ENCODE results near the gene ARL6IP4. TPM values are rescaled to one million over a fixed set of nuclear protein-coding genes. Genes with fewer than 3 reads are reported as not detected.
A peak's percentile ranks its signal among the peaks of the same experiment; 100 is the strongest.

The ARL6IP4 gene
- total and polyA plus RNA-seq, 5 donors: 158 to 299 (median 170) TPM

DNA sequence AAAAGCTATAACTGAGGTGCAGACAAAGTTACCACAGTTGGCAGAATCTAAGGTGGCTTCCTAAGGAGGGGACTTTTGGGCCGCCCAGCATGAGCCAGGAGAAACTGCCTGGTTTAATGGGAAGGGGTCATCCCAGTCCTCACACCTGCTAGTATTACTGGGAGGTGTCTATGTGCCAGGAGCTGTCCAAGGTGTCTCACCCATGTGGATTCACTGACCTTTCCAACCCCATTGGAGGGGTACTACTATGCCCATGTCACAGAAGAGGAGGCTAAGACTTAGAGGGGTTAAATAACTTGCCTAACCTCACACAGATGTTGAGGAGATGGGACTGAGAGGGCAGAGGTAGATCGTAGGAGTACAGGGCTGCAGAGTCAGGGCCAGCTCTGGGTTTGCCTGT lies 24.4 kb upstream of the ARL6IP4 start:
- Histone ChIP-seq H3K4me1 (ENCODE audit: control insufficient read depth, insufficient read depth, low read length) (no peaks in the 10 kb centered on the region), H3K4me3 (ENCODE audit: low read length) (no peak overlapping the region), H3K9me3 (ENCODE audit: control insufficient read depth, low read length) (no peaks in the 10 kb centered on the region), H3K27me3 (ENCODE audit: control insufficient read depth, insufficient read depth) (no peaks in the 10 kb centered on the region), H3K27ac (ENCODE audit: low read length) (no peak overlapping the region)
- WGBS: 82% methylated on average over 2 of the region's 2 CpGs
- DNase-seq: peak in 1 of 3 donors; percentile 10
- no peak for ATAC-seq
- intact Hi-C loops (cut with DNase I): loop anchor here in 1 of 4 donors (10.0 kb wide), 1 partner anchor 161 kb away; no protein-coding TSS in a partner anchor

DNA sequence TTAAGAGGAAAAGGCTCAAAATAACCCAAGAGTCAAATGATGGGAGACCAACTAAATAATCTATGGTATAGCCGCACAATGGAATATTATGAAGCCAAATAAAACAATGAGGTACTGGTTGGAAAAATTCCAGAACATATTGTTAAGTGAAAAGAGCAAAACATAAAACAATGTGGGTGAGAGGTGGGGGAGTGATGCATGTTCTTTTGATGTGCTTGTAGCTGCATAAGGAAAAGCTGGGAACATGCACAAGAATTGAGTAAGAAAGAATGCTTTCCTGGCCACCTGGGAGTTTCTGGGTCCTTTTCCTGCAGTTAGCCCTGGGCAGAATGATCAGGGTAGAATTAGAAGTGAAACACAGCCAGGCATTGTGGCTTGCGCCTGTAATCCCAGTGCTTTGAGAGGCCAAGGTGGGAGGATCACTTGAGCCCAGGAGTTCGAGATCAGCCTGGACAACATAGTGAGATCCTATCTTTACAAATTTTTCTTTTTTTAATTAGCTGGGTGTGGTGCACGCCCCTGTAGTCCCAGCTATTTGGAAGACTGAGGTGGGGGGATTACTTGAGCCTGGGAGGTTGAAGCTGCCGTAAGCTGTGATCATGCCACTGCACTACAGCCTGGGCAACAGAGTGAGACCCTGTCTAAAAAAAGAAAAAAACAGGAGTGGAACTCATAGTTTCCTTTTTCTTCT lies 22.1 kb upstream of the ARL6IP4 start:
- intact Hi-C loops (cut with DNase I): loop anchor here in 1 of 4 donors (10.0 kb wide), 1 partner anchor 164 kb away; no protein-coding TSS in a partner anchor
- DNase-seq (peak in 1 of 3 donors; percentile 26), ATAC-seq (peak in 1 of 2 donors; percentile 25)
- Histone ChIP-seq H3K9me3 (ENCODE audit: control insufficient read depth, low read length) (no peaks in the 10 kb centered on the region), H3K27ac (ENCODE audit: low read length) (no peak overlapping the region), H3K4me1 (ENCODE audit: control insufficient read depth, insufficient read depth, low read length) (no peaks in the 10 kb centered on the region), H3K27me3 (ENCODE audit: control insufficient read depth, insufficient read depth) (no peaks in the 10 kb centered on the region), H3K4me3 (ENCODE audit: low read length) (no peak overlapping the region)
- WGBS: 74% methylated on average over 5 of the region's 5 CpGs

DNA sequence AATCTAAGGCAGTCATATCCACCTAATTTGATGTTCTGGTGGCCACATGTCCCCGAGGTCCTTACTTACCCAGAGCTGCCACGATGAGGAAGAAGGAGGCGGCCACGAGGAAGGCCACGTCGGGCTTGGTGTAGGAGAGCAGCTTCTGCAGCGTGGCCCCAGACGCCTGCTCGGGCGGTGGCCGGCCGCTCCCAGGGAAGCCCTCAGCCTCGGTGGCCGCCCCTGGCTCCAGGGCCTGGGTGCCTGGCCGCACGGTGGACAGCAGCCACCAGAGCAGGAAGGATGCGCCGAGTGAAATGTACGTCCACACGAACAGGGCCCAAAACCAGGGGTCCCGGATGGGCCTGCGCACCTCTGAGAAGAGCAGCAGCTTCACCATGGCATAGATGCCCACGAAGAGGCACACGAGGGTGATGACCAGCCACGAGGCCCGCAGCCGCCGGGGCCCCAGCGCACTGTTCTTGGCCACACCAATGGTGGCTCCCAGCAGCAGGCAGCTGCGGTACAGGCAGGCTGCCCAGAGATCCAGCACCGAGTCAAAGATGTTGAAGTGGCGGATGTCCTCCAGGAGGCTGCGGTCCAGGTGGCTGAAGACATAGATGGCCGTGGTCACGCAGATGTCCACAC lies 20.8 kb upstream of the ARL6IP4 start:
- 94% methylated on average over 35 of the region's 35 CpGs for WGBS

GRCh38 chr12:122960193-122960569 lies 20.3 kb upstream of the ARL6IP4 start:
- WGBS: 98% methylated on average over 8 of the region's 8 CpGs
- no peak for ATAC-seq
- H3K9me3 ChIP-seq (ENCODE audit: control insufficient read depth, low read length): no peaks in the 10 kb centered on the region
- H3K27me3 ChIP-seq (ENCODE audit: control insufficient read depth, insufficient read depth): no peaks in the 10 kb centered on the region
- intact Hi-C loops (cut with DNase I): no loop called here
- no peaks in the 10 kb centered on the region for H3K4me1 ChIP-seq (ENCODE audit: control insufficient read depth, insufficient read depth, low read length)
- H3K27ac ChIP-seq (ENCODE audit: low read length): no peak overlapping the region
- peak in 1 of 3 donors; percentile 30 for DNase-seq
- no peak overlapping the region for H3K4me3 ChIP-seq (ENCODE audit: low read length)

More for the DNA sequence above, 20.8 kb upstream of the ARL6IP4 start:
- Histone ChIP-seq H3K27ac (ENCODE audit: low read length) (no peak overlapping the region), H3K4me3 (ENCODE audit: low read length) (no peak overlapping the region), H3K9me3 (ENCODE audit: control insufficient read depth, low read length) (no peaks in the 10 kb centered on the region), H3K4me1 (ENCODE audit: control insufficient read depth, insufficient read depth, low read length) (no peaks in the 10 kb centered on the region), H3K27me3 (ENCODE audit: control insufficient read depth, insufficient read depth) (no peaks in the 10 kb centered on the region)
- ATAC-seq (no peak), DNase-seq (peak in 1 of 3 donors; percentile 51)
- intact Hi-C loops (cut with DNase I): loop anchor here in 1 of 4 donors (10.0 kb wide), 1 partner anchor 165 kb away; no protein-coding TSS in a partner anchor

DNA sequence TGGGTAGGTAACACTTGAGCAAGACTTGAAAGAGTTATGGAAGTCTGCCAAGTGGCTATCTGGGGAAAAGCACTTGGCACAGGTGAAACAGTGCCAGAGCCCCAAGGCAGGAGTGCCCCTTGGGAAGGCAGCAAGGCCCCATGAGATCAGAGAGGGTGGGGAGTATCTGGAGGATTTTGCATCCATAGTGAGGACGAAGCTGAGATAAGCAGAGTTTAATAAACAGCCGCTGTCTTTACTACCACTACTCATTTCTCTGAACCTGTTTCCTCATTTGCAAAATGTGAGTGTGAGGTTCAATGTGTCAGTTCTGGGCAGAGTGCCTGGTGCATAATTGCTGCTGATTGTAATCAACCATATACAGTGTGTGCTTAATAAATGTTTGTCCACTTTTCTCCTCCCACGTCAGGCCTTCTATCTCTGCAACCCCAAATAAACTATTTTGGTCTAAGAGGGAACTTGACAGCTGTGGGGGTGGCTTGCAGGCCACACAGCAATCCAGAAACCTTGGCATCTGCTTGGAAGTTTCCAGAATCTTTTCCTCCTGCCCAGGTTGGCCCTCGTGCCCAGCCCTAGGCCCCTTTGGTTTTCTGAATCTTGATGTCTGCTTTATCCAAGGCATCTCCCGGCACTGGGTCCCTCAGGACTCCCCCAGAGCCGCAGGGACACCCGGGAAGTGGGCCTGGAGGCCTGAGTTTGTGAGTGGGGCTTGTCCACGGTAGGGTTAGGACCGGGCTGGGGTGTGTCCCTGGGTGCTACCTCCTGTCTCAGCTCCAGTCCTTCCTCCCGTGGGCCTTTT lies 18.8 kb upstream of the ARL6IP4 start:
- H3K9me3 ChIP-seq (ENCODE audit: control insufficient read depth, low read length): no peaks in the 10 kb centered on the region
- ATAC-seq (no peak), DNase-seq (no peak)
- no peaks in the 10 kb centered on the region for H3K27me3 ChIP-seq (ENCODE audit: control insufficient read depth, insufficient read depth)
- intact Hi-C loops (cut with DNase I): no loop called here
- H3K4me1 ChIP-seq (ENCODE audit: control insufficient read depth, insufficient read depth, low read length): peaks cover 2% of the 10 kb centered on the region
- 74% methylated on average over 10 of the region's 10 CpGs for WGBS
- peak overlapping the region; percentile 43 for H3K27ac ChIP-seq (ENCODE audit: low read length)
- no peak overlapping the region for H3K4me3 ChIP-seq (ENCODE audit: low read length)

DNA sequence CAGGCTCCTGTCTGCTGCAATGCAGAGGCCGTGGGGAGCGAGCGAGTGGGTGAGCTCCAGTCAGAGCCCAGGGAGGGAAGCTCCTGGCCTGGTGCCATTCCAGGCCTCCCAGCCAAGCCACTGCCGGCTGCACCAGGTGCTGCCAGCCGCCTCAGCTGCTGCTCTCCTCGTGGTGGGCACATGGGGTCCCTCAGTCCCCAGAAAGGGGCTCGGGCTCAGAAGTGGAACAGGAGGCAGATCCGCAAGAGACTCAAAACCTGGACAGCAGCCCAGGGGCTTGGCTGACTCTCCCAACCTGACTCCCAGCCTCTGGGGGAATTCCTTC lies 16.6 kb upstream of the ARL6IP4 start:
- Histone ChIP-seq H3K27ac (ENCODE audit: low read length) (no peak overlapping the region), H3K4me1 (ENCODE audit: control insufficient read depth, insufficient read depth, low read length) (peaks cover 2% of the 10 kb centered on the region), H3K27me3 (ENCODE audit: control insufficient read depth, insufficient read depth) (no peaks in the 10 kb centered on the region), H3K9me3 (ENCODE audit: control insufficient read depth, low read length) (no peaks in the 10 kb centered on the region), H3K4me3 (ENCODE audit: low read length) (no peak overlapping the region)
- 38% methylated on average over 8 of the region's 8 CpGs for WGBS
- no peak for ATAC-seq
- peak in 2 of 3 donors; percentile 81 to 83 for DNase-seq
- intact Hi-C loops (cut with DNase I): no loop called here

GRCh38 chr12:122964439-122965257 lies 15.8 kb upstream of the ARL6IP4 start:
- WGBS: 81% methylated on average over 19 of the region's 19 CpGs
- Histone ChIP-seq H3K4me3 (ENCODE audit: low read length) (no peak overlapping the region), H3K27me3 (ENCODE audit: control insufficient read depth, insufficient read depth) (no peaks in the 10 kb centered on the region), H3K4me1 (ENCODE audit: control insufficient read depth, insufficient read depth, low read length) (peaks cover 2% of the 10 kb centered on the region), H3K27ac (ENCODE audit: low read length) (no peak overlapping the region), H3K9me3 (ENCODE audit: control insufficient read depth, low read length) (no peaks in the 10 kb centered on the region)
- no peak for ATAC-seq
- intact Hi-C loops (cut with DNase I): no loop called here
- no peak for DNase-seq

- DNase-seq (no peak), ATAC-seq (peak in 1 of 2 donors; percentile 4)
- Histone ChIP-seq H3K27ac (ENCODE audit: low read length) (no peak overlapping the region), H3K9me3 (ENCODE audit: control insufficient read depth, low read length) (no peaks in the 10 kb centered on the region), H3K4me3 (ENCODE audit: low read length) (peak overlapping the region; percentile 56), H3K4me1 (ENCODE audit: control insufficient read depth, insufficient read depth, low read length) (peaks cover 2% of the 10 kb centered on the region), H3K27me3 (ENCODE audit: control insufficient read depth, insufficient read depth) (no peaks in the 10 kb centered on the region)
- intact Hi-C loops (cut with DNase I): no loop called here
- 44% methylated on average over 12 of the region's 12 CpGs for WGBS
Observed at GRCh38 chr12:122965321-122965751, 15.1 kb upstream of the ARL6IP4 start.

DNA sequence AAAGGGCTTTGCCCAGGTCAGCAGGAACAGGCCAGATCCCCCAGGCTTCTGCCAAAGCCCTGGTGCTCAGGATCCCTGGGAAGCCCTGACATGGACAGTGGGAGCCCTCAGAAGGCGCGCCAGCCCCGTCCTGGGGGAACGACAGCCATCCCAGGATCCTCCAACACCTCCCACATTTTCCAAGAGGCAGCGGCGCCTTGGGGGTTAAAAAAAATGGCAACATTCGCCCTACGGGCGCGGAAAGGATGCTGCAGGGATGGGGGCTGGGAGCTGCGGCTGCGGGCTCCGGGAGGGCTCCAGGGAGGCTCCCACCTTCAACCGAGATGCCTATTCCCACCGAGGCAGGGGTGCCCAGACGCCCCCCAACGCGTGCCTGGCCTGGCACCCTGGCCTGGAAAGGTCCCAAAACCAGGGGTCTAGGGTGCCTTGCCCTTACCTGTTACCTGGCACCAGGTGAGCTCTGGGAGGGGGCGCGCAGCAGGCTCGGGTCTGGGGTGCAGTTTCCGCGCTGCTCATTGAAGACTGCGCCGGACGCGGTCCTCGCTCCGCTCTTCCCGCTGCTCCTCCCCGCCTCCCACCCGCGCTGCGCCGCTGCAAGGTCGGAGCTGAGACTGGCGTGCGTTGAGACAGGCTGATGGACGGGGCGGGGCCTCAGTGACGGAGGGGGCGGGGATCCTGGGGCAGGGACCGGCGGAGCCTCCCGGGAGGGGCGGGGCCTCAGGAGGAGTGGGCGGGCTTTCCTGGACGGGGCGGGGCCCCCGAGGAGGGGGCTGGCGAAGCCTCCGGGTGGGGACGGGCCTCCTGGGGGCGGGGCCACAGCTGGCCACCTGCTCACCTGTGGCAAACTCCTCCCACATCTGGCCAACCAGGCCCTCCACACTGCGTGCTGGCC lies 14.4 kb upstream of the ARL6IP4 start, which contains the start of gene ABCB9:
Gene ABCB9, minus strand, starts transcription at position 613 of the 892 bp plus-strand sequence. CDS start 6,228 bp downstream, outside the sequence.
- ATAC-seq (peak; percentile 96), DNase-seq (peak; percentile 94 to 98 (median 97))
- peak within 1 kb of the TSS; percentile 56 for H3K4me3 ChIP-seq (ENCODE audit: low read length)
- H3K27me3 ChIP-seq (ENCODE audit: control insufficient read depth, insufficient read depth): no peaks in the 10 kb centered on the region
- intact Hi-C loops (cut with DNase I): no loop called here
- peaks cover 2% of the 10 kb centered on the region for H3K4me1 ChIP-seq (ENCODE audit: control insufficient read depth, insufficient read depth, low read length)
- peak within 1 kb of the TSS; percentile 13 for H3K27ac ChIP-seq (ENCODE audit: low read length)
- no peaks in the 10 kb centered on the region for H3K9me3 ChIP-seq (ENCODE audit: control insufficient read depth, low read length)
- 2% methylated on average over 55 of the region's 55 CpGs for WGBS

All from right cardiac atrium (tissue), 5 donors.